ENCODE measurements around the gene WDR37. TPM values are rescaled to one million over a fixed set of nuclear protein-coding genes. Genes with fewer than 3 reads are reported as not detected.

WDR37 gene
- total and polyA plus RNA-seq, 9 of the 15 experiments (the other 6 are each of a cell fraction or from before 2014, with no cell fraction given) = 2.3 to 11.6 (median 6.7) TPM

- TF ChIP-seq ZBTB12 (CRISPR knock-in tag; IDR thresholded peaks at IDR 0.05) = no peak
- TF ChIP-seq, protein P1, sequence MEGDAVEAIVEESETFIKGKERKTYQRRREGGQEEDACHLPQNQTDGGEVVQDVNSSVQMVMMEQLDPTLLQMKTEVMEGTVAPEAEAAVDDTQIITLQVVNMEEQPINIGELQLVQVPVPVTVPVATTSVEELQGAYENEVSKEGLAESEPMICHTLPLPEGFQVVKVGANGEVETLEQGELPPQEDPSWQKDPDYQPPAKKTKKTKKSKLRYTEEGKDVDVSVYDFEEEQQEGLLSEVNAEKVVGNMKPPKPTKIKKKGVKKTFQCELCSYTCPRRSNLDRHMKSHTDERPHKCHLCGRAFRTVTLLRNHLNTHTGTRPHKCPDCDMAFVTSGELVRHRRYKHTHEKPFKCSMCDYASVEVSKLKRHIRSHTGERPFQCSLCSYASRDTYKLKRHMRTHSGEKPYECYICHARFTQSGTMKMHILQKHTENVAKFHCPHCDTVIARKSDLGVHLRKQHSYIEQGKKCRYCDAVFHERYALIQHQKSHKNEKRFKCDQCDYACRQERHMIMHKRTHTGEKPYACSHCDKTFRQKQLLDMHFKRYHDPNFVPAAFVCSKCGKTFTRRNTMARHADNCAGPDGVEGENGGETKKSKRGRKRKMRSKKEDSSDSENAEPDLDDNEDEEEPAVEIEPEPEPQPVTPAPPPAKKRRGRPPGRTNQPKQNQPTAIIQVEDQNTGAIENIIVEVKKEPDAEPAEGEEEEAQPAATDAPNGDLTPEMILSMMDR (IDR thresholded peaks at IDR 0.05 in 2 of 3, conservative IDR thresholded peaks at IDR 0.05 in 1 of 3; ENCODE audit: insufficient read depth in 2 of 3, low read depth in 1 of 3, low read length in 3 of 3) = peak; percentile 36 to 51 (median 44)
Measured at GRCh38 chr10:1142596-1142995, 86.4 kb downstream of the WDR37 start (continued).

DNA sequence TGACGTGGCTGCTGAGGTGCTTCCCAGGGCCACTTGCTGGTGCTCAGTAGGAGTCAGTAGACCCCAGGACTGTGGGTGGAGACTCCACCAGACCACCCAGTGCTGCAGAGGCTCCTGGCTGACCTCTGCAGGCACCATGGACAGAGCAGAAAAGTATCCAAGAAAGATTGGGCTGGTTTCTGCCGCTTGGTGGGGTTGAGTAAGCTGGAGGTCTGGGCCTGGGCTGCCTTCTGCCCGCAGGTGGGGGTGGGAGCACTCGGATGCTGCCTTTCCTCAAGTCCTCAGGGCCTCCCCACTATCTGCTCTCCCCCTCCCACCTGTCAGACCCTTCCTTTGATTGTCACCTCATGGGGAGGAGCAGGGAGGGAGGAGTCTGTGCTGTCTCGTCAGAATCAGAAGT is 91.6 kb downstream of the WDR37 start:
- H4K20me1 ChIP-seq (replicated peaks; ENCODE audit: control insufficient read depth, insufficient read depth, low read length) = no peaks in the 10 kb centered on the region
- H2AFZ ChIP-seq (ENCODE audit: low read depth, low read length) = no peak overlapping the region
- no peak overlapping the region for H3K9ac ChIP-seq (ENCODE audit: insufficient read depth in 1 of 2, low read depth in 2 of 2, low read length in 2 of 2)
- H3K9me3 ChIP-seq (replicated peaks; ENCODE audit: control insufficient read depth, insufficient read depth, low read depth, low read length) = no peaks in the 10 kb centered on the region
- no peaks in the 10 kb centered on the region for H3K9me1 ChIP-seq (ENCODE audit: control insufficient read depth, insufficient read depth, low read length)
- H3K27me3 ChIP-seq (ENCODE audit: control insufficient read depth in 2 of 2, insufficient read depth in 2 of 2, low read length in 2 of 2) = no peaks in the 10 kb centered on the region; a peak in 2 of 5 replicates
- no peak overlapping the region for H3K4me3 ChIP-seq
- CTCF ChIA-PET (ENCODE audit: low intra/inter-chr PET ratio) = no interaction called here
- BruUV-seq (replicated peaks) = no TSS peak
- intact Hi-C loops (cut with micrococcal nuclease) = no loop called here
- H3K27ac ChIP-seq (ENCODE audit: extremely low read depth, low read depth, low read length) = no peak overlapping the region
- H3K4me2 ChIP-seq (ENCODE audit: insufficient read depth, low read length) = no peak overlapping the region
- FAIRE-seq (no peak), DNase-seq (ENCODE audit: extremely low read depth in 1 of 4, low spot score in 3 of 4) (no peak), ATAC-seq (no peak)
- 46% methylated on average over 3 of the region's 5 CpGs for WGBS (ENCODE audit: insufficient coverage, low coverage, missing lambda C conversion rate)
- no peaks in the 10 kb centered on the region for H3K79me2 ChIP-seq (ENCODE audit: control insufficient read depth, insufficient read depth, low read length)
- POLR2A ChIA-PET = no interaction called here
- in situ Hi-C loops (cut with MboI) = no loop called here
- peaks cover 7 to 14% of the 10 kb centered on the region in 2 experiments; a peak in 3 of 5 replicates for H3K4me1 ChIP-seq (replicated peaks in 1 of 2; ENCODE audit: control insufficient read depth in 2 of 2, insufficient read depth in 2 of 2, low read length in 2 of 2)
- TF ChIP-seq MAFF (IDR thresholded peaks at IDR 0.05; ENCODE audit: low read length) (no peak), LCOR (CRISPR knock-in tag; IDR thresholded peaks at IDR 0.05) (no peak), KDM5B (IDR thresholded peaks at IDR 0.05; ENCODE audit: insufficient replicate concordance, low read depth, low read length) (no peak), TCF7 (IDR thresholded peaks at IDR 0.05; ENCODE audit: borderline replicate concordance) (no peak), PTBP1 (IDR thresholded peaks at IDR 0.05; ENCODE audit: low read depth, low read length) (no peak), YY1 (IDR thresholded peaks at IDR 0.05; ENCODE audit: borderline replicate concordance in 1 of 3, control insufficient read depth in 1 of 3, extremely low read depth in 1 of 3, insufficient read depth in 3 of 3, insufficient read length in 1 of 3, insufficient replicate concordance in 2 of 3, low read depth in 1 of 3, low read length in 2 of 3) (no peak), PHF21A (IDR thresholded peaks at IDR 0.05; ENCODE audit: borderline replicate concordance, low read depth) (no peak), DNMT1 (IDR thresholded peaks at IDR 0.05) (no peak)
- H3K36me3 ChIP-seq (ENCODE audit: control insufficient read depth, insufficient read depth, low read length) = no peaks in the 10 kb centered on the region

Data from K562 (cell line).